HTERT RPE-1 (cell line): ENCODE data around the gene GDF2.

Experiments used
- in situ Hi-C: fragments of 300-500 bp; cut with MboI; formaldehyde crosslinking; loops from 4 replicates; pipeline ENCODE4 v1.14.3; 2020; ENCODE audit warnings: low sequenced_read_pairs

The GDF2 gene

DNA sequence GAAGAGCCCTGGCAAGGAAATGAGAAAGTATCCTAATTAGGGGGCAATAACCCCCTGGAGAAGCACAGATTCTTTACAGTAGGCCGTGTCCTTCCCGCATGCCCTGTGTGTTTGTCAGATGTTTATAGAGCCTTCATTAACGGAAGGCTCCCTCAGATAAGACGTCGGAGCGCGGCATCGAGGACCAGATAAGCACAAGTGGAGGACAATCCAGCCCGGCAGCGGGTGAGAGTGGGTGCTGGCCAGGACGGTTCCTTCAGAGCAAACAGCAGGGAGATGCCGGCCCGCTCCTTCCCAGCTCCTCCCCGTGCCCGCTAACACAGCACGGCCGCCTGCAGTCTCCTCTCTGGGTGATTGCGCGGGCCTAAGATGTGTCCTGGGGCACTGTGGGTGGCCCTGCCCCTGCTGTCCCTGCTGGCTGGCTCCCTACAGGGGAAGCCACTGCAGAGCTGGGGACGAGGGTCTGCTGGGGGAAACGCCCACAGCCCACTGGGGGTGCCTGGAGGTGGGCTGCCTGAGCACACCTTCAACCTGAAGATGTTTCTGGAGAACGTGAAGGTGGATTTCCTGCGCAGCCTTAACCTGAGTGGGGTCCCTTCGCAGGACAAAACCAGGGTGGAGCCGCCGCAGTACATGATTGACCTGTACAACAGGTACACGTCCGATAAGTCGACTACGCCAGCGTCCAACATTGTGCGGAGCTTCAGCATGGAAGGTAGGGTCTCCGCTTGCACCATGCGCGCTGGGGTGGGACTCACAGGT, at the start of gene GDF2:
TSS of gene GDF2 (plus strand) at position 155 of the 762 bp plus-strand sequence. CDS start at position 370, 215 bp downstream.
- in situ Hi-C loops = no loop called here

DNA sequence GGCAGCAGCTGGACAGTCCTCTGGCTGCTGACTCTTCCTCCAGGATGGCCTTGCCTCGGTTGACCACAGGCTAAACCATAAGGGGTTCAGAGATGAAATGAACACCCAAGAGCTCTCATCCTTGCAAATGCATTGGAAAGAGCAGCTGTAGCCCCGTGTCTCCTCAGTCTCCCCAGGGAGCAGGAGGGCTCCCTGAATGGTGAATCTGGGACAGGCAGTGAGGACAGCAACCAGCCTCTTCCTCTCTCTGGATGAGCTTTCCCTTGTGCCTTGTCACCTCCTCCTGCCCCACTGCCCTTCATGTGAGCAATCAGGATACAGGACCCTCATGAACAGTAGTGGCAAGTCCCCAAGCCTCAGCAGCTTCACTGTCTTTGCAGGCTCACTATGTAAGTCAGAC, 46.2 kb upstream of the GDF2 start:
- in situ Hi-C loops = no loop called here

DNA sequence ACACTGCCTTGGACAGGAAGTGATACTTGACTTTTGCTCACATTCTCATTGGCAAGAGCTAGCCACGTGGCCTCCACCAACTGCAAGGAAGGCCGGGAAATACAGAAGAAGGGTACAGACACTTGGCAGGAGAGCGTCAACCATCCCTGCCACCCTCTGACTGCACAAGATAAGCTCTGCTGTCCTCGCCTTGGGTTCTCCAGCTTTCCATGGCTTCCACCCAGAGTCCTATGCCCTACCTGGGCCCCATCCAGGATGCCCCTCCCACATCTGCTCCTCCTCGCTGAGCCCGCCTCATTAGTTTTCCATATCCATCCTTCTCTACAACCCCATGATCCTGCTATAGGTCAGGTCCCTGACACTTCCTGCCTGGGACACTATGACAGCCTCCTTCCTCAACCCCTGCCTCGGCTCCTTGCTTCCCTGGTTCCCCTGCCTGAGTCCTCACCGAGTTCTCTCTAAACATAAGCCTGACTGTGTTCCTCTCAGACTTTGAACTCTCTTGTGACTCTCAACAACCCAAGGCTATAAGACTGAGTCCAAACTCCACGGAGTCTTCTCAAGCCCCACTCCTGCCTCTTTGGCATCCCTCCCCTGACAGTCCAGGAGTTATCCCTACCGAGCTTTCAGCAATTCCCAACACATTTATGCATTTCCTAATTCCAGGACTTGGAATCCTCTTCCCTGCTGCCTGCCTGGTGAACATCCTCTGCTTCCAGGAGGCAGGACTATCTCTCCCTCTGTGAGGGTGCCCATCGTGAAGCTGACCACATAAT, 45.5 kb upstream of the GDF2 start:
- in situ Hi-C loops = no loop called here

DNA sequence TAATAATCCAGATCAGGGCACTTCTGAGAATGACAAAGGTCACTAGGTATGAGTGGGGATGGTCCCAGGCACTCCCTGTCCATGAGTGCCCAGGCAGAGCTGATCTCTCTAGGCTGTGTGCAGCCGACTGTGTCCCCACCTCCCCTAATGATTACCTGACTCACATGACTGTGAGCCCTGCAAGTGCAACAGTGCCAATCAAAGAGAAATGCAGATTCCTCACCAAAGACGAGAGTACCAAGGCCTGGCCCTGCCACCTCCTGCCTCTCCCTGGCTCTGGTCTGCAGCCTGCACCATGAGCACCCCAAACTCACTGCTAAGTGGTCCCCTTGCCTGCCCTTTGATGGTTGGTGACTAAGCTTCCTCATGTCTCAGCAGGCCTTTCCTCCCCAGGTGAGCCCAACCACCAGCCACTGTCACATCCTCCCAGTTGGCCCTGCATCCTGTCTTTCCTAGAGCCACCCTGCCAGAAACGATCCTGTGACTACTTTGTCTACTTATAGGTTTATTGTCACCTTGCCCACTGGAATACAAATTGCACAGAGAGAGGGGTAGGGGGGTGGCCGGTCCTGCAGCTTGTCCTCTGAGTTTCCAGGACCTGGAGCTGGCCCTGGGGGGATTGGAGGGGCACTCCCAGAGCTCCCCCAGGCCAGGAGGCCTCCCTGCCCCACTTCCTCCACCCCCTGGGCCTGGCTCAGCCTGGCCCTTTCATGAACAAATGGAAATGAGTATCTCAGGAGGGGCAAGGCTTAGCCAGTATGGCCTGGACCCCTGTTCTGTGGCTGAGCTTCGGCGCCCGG, 44.7 kb upstream of the GDF2 start:
- in situ Hi-C loops = no loop called here

DNA sequence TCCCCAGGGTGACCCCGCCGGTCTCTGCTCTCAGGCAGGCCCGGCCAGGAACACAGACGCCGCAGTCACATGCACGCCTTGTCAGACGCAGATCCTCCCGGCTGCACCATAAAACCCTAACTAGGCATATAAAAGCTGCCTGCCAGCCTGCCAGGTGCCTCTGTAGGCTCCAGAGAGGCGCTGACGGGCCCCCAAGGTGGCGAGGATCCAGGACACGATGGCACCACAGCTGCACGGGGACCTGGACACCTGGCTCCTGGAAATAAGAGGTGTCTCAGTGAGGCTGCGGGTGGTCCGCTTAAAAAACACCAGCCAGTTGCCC, 44.1 kb upstream of the GDF2 start:
- in situ Hi-C loops = no loop called here

DNA sequence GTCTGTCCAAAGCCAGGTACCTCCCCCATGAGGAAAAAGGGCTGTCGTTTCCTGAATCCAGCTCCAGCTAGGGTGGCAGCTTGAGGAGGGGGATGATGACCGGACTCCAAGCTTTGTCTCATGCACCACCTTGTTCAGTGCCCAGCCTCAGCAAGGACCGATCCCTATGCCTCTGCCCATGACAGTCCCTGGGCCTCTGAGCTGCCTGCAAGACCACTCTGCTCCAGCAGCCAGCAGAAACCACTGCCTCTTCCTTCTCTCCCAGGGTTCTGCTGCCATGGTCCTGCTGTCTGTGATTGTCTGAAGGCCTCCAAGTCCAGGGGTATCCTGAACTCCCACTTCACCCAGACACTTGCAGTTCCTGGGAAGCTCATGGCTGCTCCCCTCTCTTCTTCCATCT, 43.5 kb upstream of the GDF2 start:
- in situ Hi-C loops = no loop called here

DNA sequence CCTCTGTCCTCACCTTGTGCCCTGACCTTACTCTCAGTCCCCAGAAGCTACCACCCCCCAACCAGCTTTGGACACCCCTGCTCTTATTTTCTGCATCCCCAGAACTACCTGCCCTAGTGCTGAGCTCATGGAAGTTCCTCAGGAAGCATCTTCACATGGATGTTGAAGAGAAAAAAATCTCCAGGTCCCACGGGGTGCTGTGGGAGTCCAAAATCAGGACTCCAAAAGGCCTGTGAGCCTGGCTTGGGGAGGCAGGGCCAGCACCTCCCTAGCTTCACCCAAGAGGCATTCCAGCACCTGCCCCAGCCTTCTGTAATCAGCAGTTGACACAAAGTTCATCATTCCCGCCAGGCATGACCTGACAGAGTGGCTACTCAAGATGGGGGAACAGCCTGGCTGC, 43.0 kb upstream of the GDF2 start:
- in situ Hi-C loops = no loop called here

DNA sequence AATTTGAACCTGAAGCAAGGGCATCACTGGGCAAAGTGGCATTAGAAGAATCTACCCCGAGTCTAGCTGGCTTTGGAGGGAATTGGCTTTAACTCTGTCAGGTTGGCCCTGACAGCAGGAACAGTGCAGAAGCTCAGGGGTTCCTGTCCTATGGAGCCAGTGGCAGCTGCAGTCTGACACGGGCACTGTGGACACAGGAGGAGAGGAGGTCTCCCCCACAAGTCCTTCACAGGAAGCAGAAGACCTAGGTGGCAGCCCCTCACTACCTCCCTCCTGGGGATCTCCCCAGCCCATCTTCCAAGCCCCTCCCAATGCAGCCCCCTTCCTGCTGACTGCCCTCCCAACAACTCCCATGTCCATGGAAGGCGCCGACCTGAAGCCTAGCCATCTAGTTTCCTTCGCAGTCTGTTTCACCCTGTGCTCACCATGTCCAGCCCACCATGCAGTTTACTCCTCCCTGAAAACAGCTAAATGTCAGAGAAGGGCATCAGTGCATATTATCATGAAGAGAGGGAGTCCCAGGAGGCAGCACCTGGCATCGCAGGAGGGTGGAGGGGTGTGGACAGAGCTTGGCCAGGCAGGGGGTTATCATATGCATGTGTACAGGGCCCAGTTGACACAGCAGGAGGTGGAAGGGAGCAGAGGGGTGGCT, 40.1 kb upstream of the GDF2 start:
- in situ Hi-C loops = no loop called here

DNA sequence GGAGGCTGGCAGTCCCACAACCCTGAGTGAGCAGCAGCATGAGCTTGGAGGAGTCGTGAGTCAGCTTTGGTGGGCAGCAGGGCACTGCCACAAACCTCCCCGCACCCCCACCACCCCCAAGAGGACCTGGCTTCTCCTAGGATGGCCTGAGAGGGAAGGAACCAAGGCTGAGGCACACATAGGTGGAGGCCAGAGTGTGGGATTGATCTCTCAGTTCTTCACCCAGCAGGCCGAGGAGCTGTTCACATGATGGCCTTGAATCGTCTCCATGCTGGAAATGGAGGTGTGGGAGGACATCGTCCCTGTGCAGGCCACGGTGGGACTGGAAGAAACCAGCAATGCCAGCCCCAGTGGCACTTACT, 39.6 kb upstream of the GDF2 start:
- in situ Hi-C loops = no loop called here

DNA sequence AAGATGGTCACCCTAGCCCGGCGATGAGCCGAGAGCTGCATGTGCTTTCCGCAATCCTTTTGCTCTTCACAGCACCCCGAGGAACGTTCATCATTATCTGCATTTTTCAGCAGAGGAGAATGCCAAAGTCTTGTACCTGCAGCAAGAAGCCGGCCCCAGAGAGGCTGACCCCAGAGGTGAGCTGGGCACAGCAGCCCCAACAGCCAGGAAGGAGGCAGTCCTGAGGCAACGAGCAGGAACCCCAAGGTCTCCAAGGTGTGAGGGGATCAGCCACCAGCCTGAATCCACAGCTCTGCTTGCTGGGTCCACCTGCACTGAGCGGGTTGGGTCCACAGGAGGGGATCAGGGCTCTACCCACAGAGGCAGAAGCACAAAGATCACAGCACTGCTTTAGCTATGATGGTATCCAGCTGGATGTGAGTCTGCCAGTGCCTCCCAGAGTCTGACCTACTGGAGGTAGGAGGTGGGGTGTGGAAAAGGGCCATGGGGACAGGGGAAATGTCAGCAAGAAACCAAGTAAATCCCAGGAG, 39.1 kb upstream of the GDF2 start:
- in situ Hi-C loops = no loop called here

DNA sequence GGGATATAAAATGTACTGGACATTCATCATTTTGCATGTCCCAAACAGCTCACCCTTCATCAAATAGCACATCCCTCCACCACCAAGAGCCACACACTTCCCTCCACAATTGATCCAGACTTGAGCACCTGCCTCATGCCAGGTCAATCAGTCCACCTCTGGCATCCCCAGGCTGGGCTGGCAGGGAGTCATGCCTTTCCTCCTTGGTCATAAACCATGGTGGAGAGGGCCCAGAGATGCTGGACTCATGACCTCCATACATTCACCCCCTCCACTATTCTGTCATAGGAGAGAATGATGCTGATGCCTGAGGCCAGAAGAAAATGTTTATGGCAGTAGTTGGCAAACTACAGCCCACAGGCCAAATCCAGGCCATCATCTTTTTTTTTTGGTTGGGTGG, 38.4 kb upstream of the GDF2 start:
- in situ Hi-C loops = no loop called here

DNA sequence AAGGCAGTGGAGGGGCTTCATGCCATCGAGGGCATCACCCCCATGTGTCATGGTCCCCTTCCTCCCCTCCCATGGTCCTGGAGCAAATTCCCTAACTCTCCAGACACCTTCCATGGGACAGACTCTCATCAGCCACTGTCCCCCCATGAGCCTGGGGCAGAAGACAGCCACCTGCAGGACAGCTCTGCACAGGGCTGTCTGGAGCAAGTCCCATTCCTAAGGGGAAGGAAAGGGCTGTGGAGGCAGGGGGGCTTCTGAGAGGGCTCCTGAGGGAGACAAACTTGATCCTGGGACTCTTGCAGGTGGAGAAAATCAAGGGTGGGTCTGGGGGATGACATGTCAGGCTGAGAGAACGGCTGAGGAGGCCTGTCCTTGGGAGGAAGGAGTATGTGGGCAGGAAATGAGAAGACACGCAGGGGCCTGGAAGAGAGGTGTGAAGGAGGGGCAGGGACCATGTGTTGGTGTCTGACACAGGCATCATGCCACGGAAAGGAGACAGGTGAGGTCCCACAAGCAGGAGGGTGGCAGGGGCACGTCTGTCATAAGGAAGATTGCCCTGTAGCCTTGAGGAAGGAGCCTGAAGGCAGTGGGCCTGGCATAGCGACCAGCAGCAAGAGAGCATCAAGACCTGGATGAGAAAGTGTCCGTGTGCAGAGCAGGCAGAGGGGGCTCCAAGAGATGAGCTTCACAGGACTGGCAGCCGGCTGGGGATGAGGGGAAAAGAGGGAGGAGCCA, 36.7 kb upstream of the GDF2 start:
- in situ Hi-C loops = no loop called here

DNA sequence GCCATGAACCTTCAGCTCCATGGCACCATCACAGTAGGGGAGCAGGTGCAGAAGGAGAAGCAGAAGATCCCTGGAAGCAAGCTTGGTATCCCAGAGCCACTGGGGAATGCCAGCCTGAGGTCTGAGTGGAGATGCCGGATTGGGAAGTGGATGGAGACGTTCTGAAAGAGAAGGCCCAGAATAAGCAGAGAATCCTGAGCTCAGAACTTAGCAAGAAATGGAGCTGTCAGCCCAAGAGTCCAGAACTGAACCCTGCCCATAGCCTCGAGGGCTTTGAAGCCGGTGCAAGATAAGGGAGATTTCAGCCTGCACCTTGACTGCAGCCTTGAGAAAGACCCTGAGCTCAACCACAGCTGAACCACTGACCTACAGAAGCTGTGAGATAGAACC, 36.1 kb upstream of the GDF2 start:
- in situ Hi-C loops = no loop called here

DNA sequence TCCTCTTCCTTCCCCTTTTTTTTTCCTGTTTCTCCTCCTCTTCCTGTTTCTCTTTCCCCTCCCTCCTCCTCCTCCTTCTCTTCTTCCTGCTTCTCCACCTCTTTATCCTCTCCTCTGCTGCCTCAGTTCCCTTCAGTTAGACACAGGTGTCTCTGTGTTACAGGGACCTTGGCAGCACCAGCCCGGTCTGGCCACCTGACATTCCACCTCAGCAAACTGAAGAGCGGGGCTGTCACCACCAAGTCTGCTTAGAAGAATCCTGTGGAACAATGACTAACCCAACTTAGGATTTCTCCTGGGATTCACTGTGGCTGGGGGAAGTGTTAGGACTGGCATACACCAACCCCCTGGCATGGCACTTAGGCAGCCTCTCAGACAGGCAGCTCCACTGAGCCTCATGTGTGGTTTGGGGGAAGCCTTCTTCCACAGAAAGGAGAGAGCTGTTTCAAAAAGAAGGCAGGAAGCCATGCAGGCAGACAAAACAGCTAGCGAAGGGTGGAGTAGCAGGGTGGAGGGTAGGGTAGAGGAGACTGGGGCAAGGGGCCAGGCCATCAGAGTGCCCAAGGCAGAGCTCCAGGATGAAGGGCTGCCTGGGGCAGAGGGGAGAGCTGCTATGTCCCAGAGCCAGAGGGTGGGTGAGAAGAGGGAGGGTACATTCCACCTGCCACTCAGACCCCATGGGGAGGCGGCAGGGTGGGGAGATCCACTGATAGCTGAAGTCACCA, 35.5 kb upstream of the GDF2 start:
- in situ Hi-C loops = no loop called here

DNA sequence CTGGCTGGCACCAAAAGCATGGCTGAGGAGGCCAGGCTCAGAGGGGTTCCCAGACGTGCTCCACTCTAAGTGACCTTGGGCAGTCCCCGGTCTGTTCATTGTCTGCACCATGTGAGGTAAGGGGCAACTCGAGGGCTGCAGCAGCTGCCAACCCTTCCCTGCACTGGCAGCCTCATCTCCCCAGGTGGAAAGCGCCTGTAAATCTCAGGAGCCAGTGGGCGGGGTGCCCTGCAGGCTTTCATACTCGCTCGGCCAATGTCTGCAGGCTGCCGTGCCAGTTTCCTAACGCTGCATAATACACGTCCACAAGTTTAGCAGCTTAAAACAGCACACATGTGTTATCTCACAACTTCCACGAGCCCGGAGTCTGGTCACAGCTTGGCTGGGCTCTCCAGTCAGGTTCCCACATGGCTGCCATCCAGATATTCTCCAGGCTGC, 34.9 kb upstream of the GDF2 start:
- in situ Hi-C loops = no loop called here

DNA sequence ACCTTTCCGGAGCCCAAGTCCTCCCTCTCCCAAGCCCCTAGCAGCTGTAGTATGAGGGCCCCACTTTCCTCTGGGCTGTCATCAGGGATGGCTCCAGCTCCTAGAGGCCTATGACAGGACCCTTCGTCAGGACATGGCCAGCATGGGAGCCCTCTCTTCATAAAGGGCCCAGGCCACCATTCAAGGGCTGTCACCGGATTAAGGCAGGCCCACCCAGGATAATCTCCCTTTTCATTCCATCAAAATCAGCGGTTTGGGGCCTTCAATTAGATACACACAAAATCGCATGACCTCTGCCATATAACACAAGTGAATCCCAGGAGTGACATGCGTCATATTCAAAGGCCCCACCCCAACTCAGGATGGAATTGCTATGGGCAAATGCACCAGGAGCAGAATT, 34.4 kb upstream of the GDF2 start:
- in situ Hi-C loops = no loop called here

DNA sequence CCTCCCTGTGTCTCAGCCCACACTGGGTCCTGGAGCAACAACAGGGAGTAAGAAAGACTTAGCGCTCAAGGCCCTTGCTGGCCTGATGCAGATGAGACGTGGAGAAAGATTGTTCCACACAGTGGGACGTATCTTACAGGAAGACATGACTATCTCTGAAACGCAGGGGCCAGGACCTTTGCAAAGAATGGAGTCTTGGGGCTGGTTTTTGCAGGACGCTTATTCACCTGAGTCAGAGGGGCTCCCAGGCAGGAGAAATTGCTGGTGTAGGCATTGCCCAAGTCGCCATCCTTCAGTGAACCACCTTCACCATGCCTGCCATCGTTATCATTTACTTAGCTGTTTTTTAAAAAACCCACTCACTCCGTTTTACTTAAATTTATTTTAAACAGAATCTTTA, 34.0 kb upstream of the GDF2 start:
- in situ Hi-C loops = no loop called here

DNA sequence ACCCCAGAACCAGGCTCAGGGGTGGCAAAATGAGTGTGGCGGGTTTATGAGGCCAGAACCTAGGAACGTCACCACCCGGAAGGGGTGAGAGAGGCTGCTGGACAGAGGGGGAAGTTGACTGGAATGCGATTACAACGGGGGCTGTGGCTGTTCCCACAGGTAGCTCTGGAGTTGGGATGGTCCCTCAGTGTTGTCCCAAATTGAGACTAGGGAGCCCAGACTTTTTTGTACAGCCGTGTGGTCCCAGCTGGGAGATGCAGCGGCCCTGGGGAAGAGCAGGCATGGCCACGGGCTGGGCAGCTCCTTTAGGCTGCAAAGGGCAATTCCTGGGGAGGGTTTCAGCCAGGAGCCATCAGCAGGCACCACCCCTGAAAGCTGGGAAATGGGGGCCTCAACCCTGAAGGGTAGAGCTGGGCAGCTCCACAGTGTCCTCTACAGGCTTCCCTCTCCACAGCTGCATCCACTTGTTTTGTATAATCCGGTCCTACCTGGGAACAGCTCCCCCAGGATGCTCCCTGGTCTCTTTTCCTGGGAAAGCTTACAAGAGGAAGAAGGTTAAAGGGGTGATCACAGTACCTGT, 33.2 kb upstream of the GDF2 start:
- in situ Hi-C loops = no loop called here

DNA sequence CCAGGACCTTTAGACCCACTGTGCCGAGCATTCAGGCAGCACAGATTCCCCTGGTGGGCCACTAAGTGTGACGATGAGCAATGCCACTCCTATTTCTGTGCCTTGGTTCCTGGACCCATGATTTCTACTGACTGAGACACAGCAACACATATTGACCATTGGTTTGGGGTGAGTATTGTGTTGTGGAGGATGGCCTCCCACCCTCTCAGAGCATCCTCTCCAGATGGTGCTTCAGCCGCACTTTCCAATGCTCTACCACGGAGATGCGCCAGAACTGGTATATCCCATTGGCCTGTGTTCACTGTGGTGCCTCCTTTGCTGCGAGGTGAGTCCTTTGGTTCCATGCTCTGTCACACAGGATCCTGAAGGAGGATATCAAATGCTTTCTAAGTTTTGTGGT, 32.3 kb upstream of the GDF2 start:
- in situ Hi-C loops = no loop called here
